ENCODE data around the gene TRABD2B.

- TF ChIP-seq EZH2 (IDR thresholded peaks at IDR 0.05; ENCODE audit: borderline replicate concordance, low read depth, low read length, severe bottlenecking), result no peak
- TF ChIP-seq CTCF (IDR thresholded peaks at IDR 0.05; ENCODE audit: borderline replicate concordance, extremely low read depth, low read length, poor library complexity, severe bottlenecking), result no peak
These were observed 49.7 kb downstream of the TRABD2B start for GRCh38 chr1:47947531-47947930.

Measured in DND-41 (cell line).